ENCODE data around the gene DLL3. TPM values are rescaled to one million over a fixed set of nuclear protein-coding genes. Genes with fewer than 3 reads are reported as not detected.

The DLL3 gene
- total RNA-seq, 1 donor from 2014 or later = 4.7 TPM

DNA sequence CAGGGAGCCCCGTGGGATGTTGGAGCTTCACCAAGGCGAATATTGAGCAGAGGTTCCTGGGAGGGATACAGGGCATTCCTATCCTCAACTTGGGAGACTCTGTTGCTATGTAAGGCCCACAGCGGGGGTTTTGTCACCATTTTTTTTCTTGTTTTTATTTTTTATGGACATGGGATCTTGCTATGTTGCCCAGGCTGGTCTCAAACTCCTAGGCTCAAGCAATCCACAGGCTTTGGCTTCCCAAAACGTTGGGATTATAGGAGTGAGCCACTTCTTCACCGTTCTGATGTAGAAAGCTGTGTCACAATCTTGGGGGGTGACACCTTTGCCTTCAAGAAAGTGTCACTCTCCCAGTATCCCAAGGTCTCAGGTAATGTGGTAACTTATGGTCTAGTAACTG is 2.6 kb downstream of the DLL3 start:
- TF ChIP-seq, protein P1, sequence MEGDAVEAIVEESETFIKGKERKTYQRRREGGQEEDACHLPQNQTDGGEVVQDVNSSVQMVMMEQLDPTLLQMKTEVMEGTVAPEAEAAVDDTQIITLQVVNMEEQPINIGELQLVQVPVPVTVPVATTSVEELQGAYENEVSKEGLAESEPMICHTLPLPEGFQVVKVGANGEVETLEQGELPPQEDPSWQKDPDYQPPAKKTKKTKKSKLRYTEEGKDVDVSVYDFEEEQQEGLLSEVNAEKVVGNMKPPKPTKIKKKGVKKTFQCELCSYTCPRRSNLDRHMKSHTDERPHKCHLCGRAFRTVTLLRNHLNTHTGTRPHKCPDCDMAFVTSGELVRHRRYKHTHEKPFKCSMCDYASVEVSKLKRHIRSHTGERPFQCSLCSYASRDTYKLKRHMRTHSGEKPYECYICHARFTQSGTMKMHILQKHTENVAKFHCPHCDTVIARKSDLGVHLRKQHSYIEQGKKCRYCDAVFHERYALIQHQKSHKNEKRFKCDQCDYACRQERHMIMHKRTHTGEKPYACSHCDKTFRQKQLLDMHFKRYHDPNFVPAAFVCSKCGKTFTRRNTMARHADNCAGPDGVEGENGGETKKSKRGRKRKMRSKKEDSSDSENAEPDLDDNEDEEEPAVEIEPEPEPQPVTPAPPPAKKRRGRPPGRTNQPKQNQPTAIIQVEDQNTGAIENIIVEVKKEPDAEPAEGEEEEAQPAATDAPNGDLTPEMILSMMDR (IDR thresholded peaks at IDR 0.05; ENCODE audit: insufficient read depth, low read length, poor library complexity, severe bottlenecking) = no peak
- no peak for DNase-seq (ENCODE audit: low read depth)
- Histone ChIP-seq H3K4me3 (ENCODE audit: low read depth, low read length) (no peak overlapping the region), H3K27me3 (ENCODE audit: control insufficient read depth, insufficient read depth, low read length) (peaks cover 53% of the 10 kb centered on the region), H3K36me3 (ENCODE audit: control insufficient read depth, insufficient read depth, low read length) (no peaks in the 10 kb centered on the region)

DNA sequence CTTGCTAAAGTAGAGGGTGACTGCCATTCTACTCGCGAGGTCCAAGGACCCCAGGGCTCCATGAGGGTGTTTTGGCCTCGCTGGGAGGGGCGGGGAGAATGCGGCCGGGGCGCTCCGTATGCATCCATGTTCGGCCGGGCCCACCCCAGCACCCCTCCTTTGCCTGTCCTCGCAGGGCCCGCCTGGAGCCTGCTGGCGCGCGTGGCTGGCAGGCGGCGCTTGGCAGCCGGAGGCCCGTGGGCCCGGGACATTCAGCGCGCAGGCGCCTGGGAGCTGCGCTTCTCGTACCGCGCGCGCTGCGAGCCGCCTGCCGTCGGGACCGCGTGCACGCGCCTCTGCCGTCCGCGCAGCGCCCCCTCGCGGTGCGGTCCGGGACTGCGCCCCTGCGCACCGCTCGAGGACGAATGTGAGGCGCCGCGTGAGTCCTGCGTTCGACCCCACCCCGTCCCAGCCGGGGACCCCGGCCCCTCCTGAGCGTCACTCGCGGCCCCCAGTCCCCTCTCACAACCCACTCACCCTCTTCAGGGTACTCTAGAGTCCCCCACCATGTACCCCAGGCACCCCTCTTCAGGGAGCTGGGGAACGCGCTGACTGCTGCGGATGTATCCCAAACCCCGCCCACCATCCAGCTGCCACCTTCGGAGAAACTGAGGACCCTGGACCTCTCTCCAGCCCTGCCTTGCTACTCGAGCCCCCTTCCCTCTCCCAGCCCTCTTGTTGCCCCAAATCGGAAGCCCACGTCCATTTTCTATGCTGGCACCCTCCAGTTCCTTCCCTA is 4.1 kb downstream of the DLL3 start:
- DNase-seq (ENCODE audit: low read depth) = no peak
- Histone ChIP-seq H3K27me3 (ENCODE audit: control insufficient read depth, insufficient read depth, low read length) (peaks cover 43% of the 10 kb centered on the region), H3K4me3 (ENCODE audit: low read depth, low read length) (no peak overlapping the region), H3K36me3 (ENCODE audit: control insufficient read depth, insufficient read depth, low read length) (no peaks in the 10 kb centered on the region)
- TF ChIP-seq, protein P1 (IDR thresholded peaks at IDR 0.05; ENCODE audit: insufficient read depth, low read length, poor library complexity, severe bottlenecking) = peak; percentile 28

DNA sequence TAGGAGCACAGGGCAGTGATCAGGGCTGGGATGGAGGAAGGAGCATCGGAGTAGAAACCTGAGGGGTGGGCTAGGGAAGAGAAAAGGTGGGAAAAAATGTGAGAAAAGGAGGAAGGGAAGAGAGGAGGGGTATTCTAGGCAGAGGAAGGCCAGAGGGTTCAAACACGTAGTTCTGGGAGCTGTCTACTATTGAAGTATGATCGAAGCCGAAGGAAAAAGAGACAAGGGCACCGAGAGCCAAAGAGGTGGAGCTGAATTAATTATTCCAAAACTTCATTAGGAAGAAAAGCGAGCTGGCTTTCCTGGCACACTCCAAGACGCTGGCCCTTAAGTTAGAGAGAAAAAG is 7.8 kb downstream of the DLL3 start:
- DNase-seq (ENCODE audit: low read depth) = no peak
- no peak overlapping the region for H3K4me3 ChIP-seq (ENCODE audit: low read depth, low read length)
- H3K27me3 ChIP-seq (ENCODE audit: control insufficient read depth, insufficient read depth, low read length) = peaks cover 16% of the 10 kb centered on the region
- H3K36me3 ChIP-seq (ENCODE audit: control insufficient read depth, insufficient read depth, low read length) = no peaks in the 10 kb centered on the region
- TF ChIP-seq, protein P1 (IDR thresholded peaks at IDR 0.05; ENCODE audit: insufficient read depth, low read length, poor library complexity, severe bottlenecking) = no peak

DNA sequence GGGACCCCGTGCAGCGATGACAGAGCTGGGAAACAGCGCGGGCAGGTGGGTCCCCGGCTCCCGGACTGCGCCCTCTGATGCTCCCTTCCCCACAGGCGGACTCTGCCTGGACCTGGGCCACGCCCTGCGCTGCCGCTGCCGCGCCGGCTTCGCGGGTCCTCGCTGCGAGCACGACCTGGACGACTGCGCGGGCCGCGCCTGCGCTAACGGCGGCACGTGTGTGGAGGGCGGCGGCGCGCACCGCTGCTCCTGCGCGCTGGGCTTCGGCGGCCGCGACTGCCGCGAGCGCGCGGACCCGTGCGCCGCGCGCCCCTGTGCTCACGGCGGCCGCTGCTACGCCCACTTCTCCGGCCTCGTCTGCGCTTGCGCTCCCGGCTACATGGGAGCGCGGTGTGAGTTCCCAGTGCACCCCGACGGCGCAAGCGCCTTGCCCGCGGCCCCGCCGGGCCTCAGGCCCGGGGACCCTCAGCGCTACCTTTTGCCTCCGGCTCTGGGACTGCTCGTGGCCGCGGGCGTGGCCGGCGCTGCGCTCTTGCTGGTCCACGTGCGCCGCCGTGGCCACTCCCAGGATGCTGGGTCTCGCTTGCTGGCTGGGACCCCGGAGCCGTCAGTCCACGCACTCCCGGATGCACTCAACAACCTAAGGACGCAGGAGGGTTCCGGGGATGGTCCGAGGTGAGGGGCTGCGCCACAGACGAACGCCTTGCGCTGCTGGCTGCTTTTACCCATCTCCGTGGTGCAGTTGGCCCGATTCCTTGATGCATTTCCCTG is 8.4 kb downstream of the DLL3 start:
- H3K27me3 ChIP-seq (ENCODE audit: control insufficient read depth, insufficient read depth, low read length) = peaks cover 17% of the 10 kb centered on the region
- H3K4me3 ChIP-seq (ENCODE audit: low read depth, low read length) = peak overlapping the region; percentile 37
- TF ChIP-seq, protein P1 (IDR thresholded peaks at IDR 0.05; ENCODE audit: insufficient read depth, low read length, poor library complexity, severe bottlenecking) = no peak
- no peaks in the 10 kb centered on the region for H3K36me3 ChIP-seq (ENCODE audit: control insufficient read depth, insufficient read depth, low read length)
- DNase-seq (ENCODE audit: low read depth) = peak; percentile 25

DNA sequence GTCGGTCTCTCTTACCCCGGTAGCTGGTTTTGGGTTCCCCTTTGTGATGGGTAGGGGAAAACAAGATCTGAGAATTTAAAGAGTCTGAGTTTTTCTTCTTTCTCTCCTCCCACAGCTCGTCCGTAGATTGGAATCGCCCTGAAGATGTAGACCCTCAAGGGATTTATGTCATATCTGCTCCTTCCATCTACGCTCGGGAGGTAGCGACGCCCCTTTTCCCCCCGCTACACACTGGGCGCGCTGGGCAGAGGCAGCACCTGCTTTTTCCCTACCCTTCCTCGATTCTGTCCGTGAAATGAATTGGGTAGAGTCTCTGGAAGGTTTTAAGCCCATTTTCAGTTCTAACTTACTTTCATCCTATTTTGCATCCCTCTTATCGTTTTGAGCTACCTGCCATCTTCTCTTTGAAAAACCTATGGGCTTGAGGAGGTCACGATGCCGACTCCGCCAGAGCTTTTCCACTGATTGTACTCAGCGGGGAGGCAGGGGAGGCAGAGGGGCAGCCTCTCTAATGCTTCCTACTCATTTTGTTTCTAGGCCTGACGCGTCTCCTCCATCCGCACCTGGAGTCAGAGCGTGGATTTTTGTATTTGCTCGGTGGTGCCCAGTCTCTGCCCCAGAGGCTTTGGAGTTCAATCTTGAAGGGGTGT is 9.1 kb downstream of the DLL3 start:
- no peaks in the 10 kb centered on the region for H3K36me3 ChIP-seq (ENCODE audit: control insufficient read depth, insufficient read depth, low read length)
- DNase-seq (ENCODE audit: low read depth) = no peak
- peaks cover 15% of the 10 kb centered on the region for H3K27me3 ChIP-seq (ENCODE audit: control insufficient read depth, insufficient read depth, low read length)
- TF ChIP-seq, protein P1 (IDR thresholded peaks at IDR 0.05; ENCODE audit: insufficient read depth, low read length, poor library complexity, severe bottlenecking) = no peak
- H3K4me3 ChIP-seq (ENCODE audit: low read depth, low read length) = peak overlapping the region; percentile 37

All from kidney epithelial cell (primary cell).